BE2C (cell line): Measurements from ENCODE around the gene DRAP1. TPM values are rescaled to one million over a fixed set of nuclear protein-coding genes. Genes with fewer than 3 reads are reported as not detected.

Source experiments
- DNase-seq: peaks from one replicate; pipeline ENCODE4 v3.0.0-alpha.2; 2020
- H3K27me3 ChIP-seq: fragments of 250-450 bp; sonication (Bioruptor Pico); 2 replicates; pipeline ENCODE4 v1.5.1; 2020; ENCODE audit warnings: mild to moderate bottlenecking
- H3K36me3 ChIP-seq: fragments of 250-450 bp; sonication (Bioruptor Pico); 2 replicates; pipeline ENCODE4 v1.5.1; 2020; ENCODE audit warnings: mild to moderate bottlenecking
- H3K4me1 ChIP-seq: fragments of 250-450 bp; sonication (Bioruptor Pico); 2 replicates; pipeline ENCODE4 v1.5.1; 2020
- H3K4me3 ChIP-seq: 2 replicates; pipeline ENCODE4 v1.5.1; 2011; ENCODE audit warnings: low read depth, low read length
- H3K9me3 ChIP-seq: fragments of 250-450 bp; sonication (Bioruptor Pico); 2 replicates; pipeline ENCODE4 v1.5.1; 2020
- CTCF ChIP-seq: IDR thresholded peaks from 2 replicates; pipeline ENCODE4 v1.5.1; 2012; ENCODE audit warnings: mild to moderate bottlenecking, low read depth, low read length
- polyA plus RNA-seq: library from polyadenylated mRNA; unstranded; fragments of >200 nt; gene quantifications from one replicate; pipeline ENCODE4 v1.2.1, GENCODE V29; 2012; ENCODE audit warnings: low read depth, missing spikeins; ENCODE audit not compliant: insufficient read length, insufficient read depth

DRAP1 gene
- 296 TPM for polyA plus RNA-seq

GRCh38 chr11:65919141-65919572, at the start of gene DRAP1:
TSS of gene DRAP1 (plus strand) at chr11:65919426. CDS start at chr11:65919502, 76 bp downstream.
- H3K9me3 ChIP-seq, result no peaks in the 10 kb centered on the region
- peak; percentile 99 for DNase-seq
- H3K4me3 ChIP-seq, result peak within 1 kb of the TSS; percentile 98
- no peaks in the 10 kb centered on the region for H3K27me3 ChIP-seq
- H3K36me3 ChIP-seq, result no peaks in the 10 kb centered on the region
- H3K4me1 ChIP-seq, result peaks cover 14% of the 10 kb centered on the region
- no peak for TF ChIP-seq CTCF

GRCh38 chr11:65869643-65870306, 49.5 kb upstream of the DRAP1 start:
- Histone ChIP-seq H3K4me3 (no peak overlapping the region), H3K9me3 (no peaks in the 10 kb centered on the region), H3K36me3 (peaks cover 10% of the 10 kb centered on the region), H3K4me1 (peaks cover 13% of the 10 kb centered on the region), H3K27me3 (no peaks in the 10 kb centered on the region)
- DNase-seq, result no peak
- TF ChIP-seq CTCF, result no peak

GRCh38 chr11:65870307-65870658, 48.9 kb upstream of the DRAP1 start:
- Histone ChIP-seq H3K4me3 (no peak overlapping the region), H3K27me3 (no peaks in the 10 kb centered on the region), H3K36me3 (peaks cover 5% of the 10 kb centered on the region), H3K9me3 (no peaks in the 10 kb centered on the region), H3K4me1 (peaks cover 13% of the 10 kb centered on the region)
- no peak for TF ChIP-seq CTCF
- no peak for DNase-seq

GRCh38 chr11:65870706-65871681, 48.2 kb upstream of the DRAP1 start:
- Histone ChIP-seq H3K4me1 (peaks cover 13% of the 10 kb centered on the region), H3K36me3 (no peaks in the 10 kb centered on the region), H3K9me3 (no peaks in the 10 kb centered on the region), H3K4me3 (no peak overlapping the region), H3K27me3 (no peaks in the 10 kb centered on the region)
- no peak for TF ChIP-seq CTCF
- peak; percentile 86 for DNase-seq

- TF ChIP-seq CTCF, result no peak
- Histone ChIP-seq H3K4me1 (peaks cover 13% of the 10 kb centered on the region), H3K9me3 (no peaks in the 10 kb centered on the region), H3K27me3 (no peaks in the 10 kb centered on the region), H3K4me3 (peak overlapping the region; percentile 8; the same call in 1 of the 2 replicates), H3K36me3 (no peaks in the 10 kb centered on the region)
- DNase-seq, result no peak
Observed at GRCh38 chr11:65871811-65872548, 47.2 kb upstream of the DRAP1 start.
